HCT116 (cell line): Measurements from ENCODE around the gene MED15. TPM values are rescaled to one million over a fixed set of nuclear protein-coding genes. Genes with fewer than 3 reads are reported as not detected.

Source experiments
- ATAC-seq: fragments of 200-7000 bp; cut with Tn5 transposase; 2 replicates; pipeline ENCODE4 v1.9.1; 2020; ENCODE audit warnings: mild to moderate bottlenecking, moderate library complexity
- BruUV-seq: library from RNA; stranded (reverse); fragments of 400-500 nt; replicated peaks from 2 replicates; lab custom pipeline; 2021; lab: Mats Ljungman, UMichigan
- CTCF ChIA-PET: fragments of 300-600 bp; sonication (Branson Sonifier 250); formaldehyde crosslinking; loops from one replicate; lab custom pipeline; 2021; ENCODE audit warnings: antibody characterized with exemption; lab: Charles Lee
- POLR2A ChIA-PET: fragments of 300-600, 350-600 bp; sonication (Branson Sonifier 250); formaldehyde crosslinking; loops from one replicate; lab custom pipeline; 2021; ENCODE audit warnings: antibody characterized with exemption; lab: Charles Lee
- RAD21 ChIA-PET, 2 experiments: fragments of 300-600 bp; sonication (Branson Sonifier 250); formaldehyde crosslinking; loops; one replicate each; lab custom pipeline; 2023; ENCODE audit warnings: low total read pairs in 2 of 2; ENCODE audit not compliant: uncharacterized antibody in 2 of 2, unreplicated experiment in 2 of 2, low non-redundant PET in 1 of 2; lab: Charles Lee
- DNase-seq: peaks from one replicate; pipeline ENCODE4 v3.0.0-alpha.2; 2010; ENCODE audit warnings: low read depth, low spot score
- H2AFZ ChIP-seq: fragments of 200-600 bp; shearing (Covaris generic), sonication (generic); 2 replicates; pipeline ENCODE4 v1.6.1; 2017; ENCODE audit warnings: low read depth, mixed run types, mixed read lengths, antibody characterized with exemption, low read length; ENCODE audit not compliant: poor library complexity, severe bottlenecking
- H3K27ac ChIP-seq: 2 replicates; pipeline ENCODE4 v1.5.1; 2012; ENCODE audit warnings: low read depth, low read length
- H3K27me3 ChIP-seq: fragments of 200-600 bp; sonication (generic); 2 replicates; pipeline ENCODE4 v1.6.1; 2016; ENCODE audit warnings: mixed run types, low read length, mixed read lengths; ENCODE audit not compliant: insufficient read depth
- H3K36me3 ChIP-seq, 2 experiments: fragments of 200-500 bp in 1 of 2; fragments of 200-600 bp in 1 of 2; sonication (Bioruptor generic) in 1 of 2; sonication (generic) in 1 of 2; 2 replicates each; pipeline versions ENCODE4 v1.5.1 to v1.6.1; 2014 to 2016; ENCODE audit warnings: low read length in 2 of 2, inconsistent platforms in 1 of 2, mixed read lengths in 1 of 2, mixed run types in 1 of 2; ENCODE audit not compliant: insufficient read depth in 2 of 2, control insufficient read depth in 1 of 2
- H3K4me1 ChIP-seq, 2 experiments: fragments of 200-600 bp in 1 of 2; sonication (generic) in 1 of 2; 2 replicates each; pipeline versions ENCODE4 v1.5.1 to v1.6.1; 2012 to 2017; ENCODE audit warnings: low read length in 2 of 2, inconsistent platforms in 1 of 2, mild to moderate bottlenecking in 1 of 2, mixed read lengths in 1 of 2, mixed run types in 1 of 2, moderate library complexity in 1 of 2; ENCODE audit not compliant: insufficient read depth in 2 of 2, control insufficient read depth in 1 of 2
- H3K4me2 ChIP-seq: fragments of 200-600 bp; sonication (generic); 2 replicates; pipeline ENCODE4 v1.6.1; 2017; ENCODE audit warnings: mixed run types, low read length, mixed read lengths
- H3K4me3 ChIP-seq, 2 experiments: fragments of 200-600 bp in 1 of 2; sonication (generic) in 1 of 2; replicated peaks in 1 of 2; 2 replicates each; pipeline ENCODE4 v1.5.1; 2011 to 2016; ENCODE audit warnings: low read length in 2 of 2, control low read depth in 1 of 2, low read depth in 1 of 2, mild to moderate bottlenecking in 1 of 2, mixed read lengths in 1 of 2, mixed run types in 1 of 2
- H3K79me2 ChIP-seq: fragments of 200-600 bp; sonication (generic); 2 replicates; pipeline ENCODE4 v1.6.1; 2017; ENCODE audit warnings: mild to moderate bottlenecking, mixed run types, low read length, moderate library complexity, mixed read lengths; ENCODE audit not compliant: insufficient read depth
- H3K9ac ChIP-seq: fragments of 200-600 bp; sonication (generic); 2 replicates; pipeline ENCODE4 v1.6.1; 2016; ENCODE audit warnings: low read length, mixed read lengths
- H3K9me2 ChIP-seq: fragments of 200-600 bp; sonication (generic), shearing (Covaris generic); 2 replicates; pipeline ENCODE4 v1.6.1; 2017; ENCODE audit warnings: mixed run types, mild to moderate bottlenecking, moderate library complexity; ENCODE audit not compliant: insufficient read depth
- H3K9me3 ChIP-seq, 2 experiments: fragments of 200-500 bp in 1 of 2; fragments of 200-600 bp in 1 of 2; sonication (Bioruptor generic) in 1 of 2; sonication (generic) in 1 of 2; 2 replicates each; pipeline ENCODE4 v1.6.1; 2014 to 2017; ENCODE audit warnings: low read length in 2 of 2, mixed read lengths in 2 of 2, inconsistent platforms in 1 of 2, low read depth in 1 of 2, mild to moderate bottlenecking in 1 of 2, mixed run types in 1 of 2, moderate library complexity in 1 of 2; ENCODE audit not compliant: control insufficient read depth in 1 of 2, insufficient read depth in 1 of 2
- H4K20me1 ChIP-seq: fragments of 200-600 bp; sonication (generic), shearing (Covaris generic); 2 replicates; pipeline ENCODE4 v1.6.1; 2017; ENCODE audit warnings: mixed run types, mild to moderate bottlenecking, moderate library complexity; ENCODE audit not compliant: insufficient read depth
- CBX3 ChIP-seq: IDR thresholded peaks from 2 replicates; pipeline ENCODE4 v1.6.1; 2012; ENCODE audit warnings: low read depth
- CEBPB ChIP-seq: IDR thresholded peaks from 2 replicates; pipeline ENCODE4 v1.6.1; 2012; ENCODE audit warnings: low read depth
- CTCF ChIP-seq, 3 experiments: fragments of 200-600 bp in 1 of 3; sonication (generic) in 1 of 3; IDR thresholded peaks in 2 of 3; conservative IDR thresholded peaks in 1 of 3; 2 replicates each; pipeline ENCODE4 v1.5.1; 2012 to 2017; ENCODE audit warnings: low read depth in 2 of 3, low read length in 2 of 3, antibody characterized with exemption in 1 of 3, borderline replicate concordance in 1 of 3, control low read depth in 1 of 3, mild to moderate bottlenecking in 1 of 3, mixed read lengths in 1 of 3, mixed run types in 1 of 3, moderate library complexity in 1 of 3; ENCODE audit not compliant: insufficient read depth in 1 of 3
- EGR1 ChIP-seq: IDR thresholded peaks from 2 replicates; pipeline ENCODE4 v1.6.1; 2012; ENCODE audit warnings: low read depth
- EZH2 ChIP-seq: fragments of 200-600 bp; sonication (generic); IDR thresholded peaks from 2 replicates; pipeline ENCODE4 v1.6.1; 2017; ENCODE audit warnings: antibody characterized with exemption, mixed run types
- FOSL1 ChIP-seq: IDR thresholded peaks from 2 replicates; pipeline ENCODE4 v1.6.1; 2012; ENCODE audit warnings: low read depth
- MAX ChIP-seq: IDR thresholded peaks from 2 replicates; pipeline ENCODE4 v1.6.1; 2012
- POLR2A ChIP-seq: IDR thresholded peaks from 2 replicates; pipeline ENCODE4 v1.7.0; 2011; ENCODE audit warnings: borderline replicate concordance; ENCODE audit not compliant: insufficient read depth, insufficient read length; ENCODE audit errors: extremely low read depth
- RAD21 ChIP-seq: IDR thresholded peaks from 2 replicates; pipeline ENCODE4 v1.6.1; 2012; ENCODE audit warnings: low read depth, mild to moderate bottlenecking
- SIN3A ChIP-seq: IDR thresholded peaks from 2 replicates; pipeline ENCODE4 v1.6.1; 2012; ENCODE audit warnings: low read depth
- TCF7L2 ChIP-seq: IDR thresholded peaks from 2 replicates; pipeline ENCODE4 v1.7.0; 2011; ENCODE audit warnings: borderline replicate concordance, inconsistent platforms; ENCODE audit not compliant: insufficient read depth, insufficient read length; ENCODE audit errors: extremely low read depth
- ZBTB33 ChIP-seq: IDR thresholded peaks from 2 replicates; pipeline ENCODE4 v1.6.1; 2011; ENCODE audit warnings: mild to moderate bottlenecking, low read length, moderate library complexity; ENCODE audit not compliant: insufficient replicate concordance; ENCODE audit errors: extremely low read depth
- ZNF274 ChIP-seq: fragments of 200-500 bp; sonication (Bioruptor generic); IDR thresholded peaks from 2 replicates; pipeline ENCODE4 v1.6.1; 2014; ENCODE audit warnings: mild to moderate bottlenecking, low read depth, low read length, inconsistent platforms
- intact Hi-C: fragments of 100-400 bp; cut with micrococcal nuclease; formaldehyde crosslinking; loops from 2 replicates; pipeline ENCODE4 v1.10.0; 2022
- total RNA-seq: library from RNA; stranded (reverse); gene quantifications from one replicate; pipeline ENCODE4 v1.2.1, GENCODE V29; 2021; ENCODE audit not compliant: unreplicated experiment

MED15 gene
- total RNA-seq, 1 experiment from 2014 or later, result 81.3 TPM

- ChIA-PET POLR2A (no interaction called here), RAD21 (no interaction called here), CTCF (no interaction called here)
- Histone ChIP-seq H3K4me1 (no peaks in the 10 kb centered on the region), H3K27ac (no peak overlapping the region), H3K9me2 (no peaks in the 10 kb centered on the region), H3K9me3 (no peaks in the 10 kb centered on the region), H3K4me3 (no peak overlapping the region), H3K9ac (no peak overlapping the region), H3K79me2 (no peaks in the 10 kb centered on the region), H3K4me2 (no peak overlapping the region), H4K20me1 (no peaks in the 10 kb centered on the region), H3K27me3 (no peaks in the 10 kb centered on the region), H3K36me3 (no peaks in the 10 kb centered on the region), H2AFZ (no peak overlapping the region)
- TF ChIP-seq POLR2A (no peak), CEBPB (no peak), SIN3A (no peak), EGR1 (no peak), CBX3 (no peak), MAX (no peak), FOSL1 (no peak), ZNF274 (no peak), CTCF (IDR thresholded peaks at IDR 0.05 in 2 of 3, conservative IDR thresholded peaks at IDR 0.05 in 1 of 3; ENCODE audit: borderline replicate concordance in 1 of 3, insufficient read depth in 1 of 3, low read depth in 2 of 3, low read length in 2 of 3) (no peak), EZH2 (no peak), TCF7L2 (no peak), RAD21 (no peak), ZBTB33 (no peak)
- no peak for DNase-seq
- intact Hi-C loops, result no loop called here
- ATAC-seq, result no peak
- BruUV-seq, result no TSS peak
Observed at GRCh38 chr22:20615021-20615420, 107.6 kb downstream of the MED15 start.
